ENCODE measurements around the gene GRID2IP. TPM values are rescaled to one million over a fixed set of nuclear protein-coding genes. Genes with fewer than 3 reads are reported as not detected.

GRID2IP gene
- total RNA-seq, 3 donors from 2014 or later: 0.41 to 1.0 (median 0.58) TPM

GRCh38 chr7:6542368-6542767, 8.9 kb downstream of the GRID2IP start:
- Histone ChIP-seq H3K9me3 (no peaks in the 10 kb centered on the region), H3K4me1 (ENCODE audit: low read depth) (no peaks in the 10 kb centered on the region), H3K36me3 (ENCODE audit: low read depth) (no peaks in the 10 kb centered on the region), H3K4me3 (no peak overlapping the region)
- ATAC-seq: no peak
- no peak for DNase-seq
- TF ChIP-seq CTCF (IDR thresholded peaks at IDR 0.05): no peak
- intact Hi-C loops (cut with DNase I, micrococcal nuclease): no loop called here

DNA sequence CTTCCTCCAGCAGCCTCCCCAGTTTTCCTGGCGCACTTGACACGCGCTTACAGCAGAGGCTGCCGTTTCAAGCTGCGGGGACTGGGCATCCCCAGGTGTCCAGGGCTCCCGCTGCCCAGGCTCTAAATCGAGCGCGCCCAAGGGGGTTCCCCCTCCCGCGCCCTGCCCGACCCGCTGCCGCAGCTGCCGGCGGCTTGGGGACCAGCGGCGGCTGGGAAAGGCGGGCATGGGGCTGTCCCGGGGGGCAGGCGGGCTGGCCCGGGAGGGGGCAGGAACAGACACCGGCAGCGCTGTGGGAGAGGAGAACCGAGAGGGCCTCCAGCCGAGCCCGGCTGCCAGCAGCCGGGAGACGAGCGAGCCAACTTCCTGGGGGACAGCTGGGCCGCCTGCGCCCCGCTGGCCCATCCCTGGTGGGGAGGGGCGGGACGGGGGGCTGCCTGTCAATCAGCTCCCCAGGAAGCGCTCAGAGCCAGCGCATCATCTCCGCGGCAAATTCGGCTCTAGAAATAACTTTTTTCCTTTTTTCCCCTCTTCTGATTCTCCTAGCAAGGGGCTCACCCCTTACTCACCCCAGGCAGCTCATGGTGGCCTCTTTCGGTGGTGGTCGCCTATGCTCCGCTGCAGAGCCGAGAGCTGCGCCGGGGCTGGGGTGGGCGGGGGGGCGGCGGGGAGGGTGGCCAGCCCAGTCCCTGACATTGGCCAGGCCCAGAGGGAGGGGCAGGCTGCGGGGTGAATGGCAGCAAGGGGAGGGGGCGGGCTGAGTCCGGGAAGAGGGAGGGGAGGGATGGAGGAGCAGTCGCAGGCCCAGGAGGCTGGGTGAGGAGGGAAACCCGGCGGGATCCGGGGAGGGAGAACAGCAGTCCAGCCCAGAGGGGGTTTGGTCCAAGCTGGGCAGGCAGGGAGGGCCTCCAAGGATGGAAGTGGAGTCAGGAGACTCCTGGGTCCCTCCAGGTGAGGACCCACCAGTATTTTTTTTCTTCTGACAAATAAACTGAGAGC, 14.7 kb downstream of the GRID2IP start:
- intact Hi-C loops (cut with DNase I, micrococcal nuclease): no loop called here
- Histone ChIP-seq H3K4me3 (no peak overlapping the region), H3K36me3 (ENCODE audit: low read depth) (no peaks in the 10 kb centered on the region), H3K4me1 (ENCODE audit: low read depth) (no peaks in the 10 kb centered on the region), H3K9me3 (no peaks in the 10 kb centered on the region)
- DNase-seq (no peak), ATAC-seq (no peak)
- no peak for TF ChIP-seq CTCF (IDR thresholded peaks at IDR 0.05)

DNA sequence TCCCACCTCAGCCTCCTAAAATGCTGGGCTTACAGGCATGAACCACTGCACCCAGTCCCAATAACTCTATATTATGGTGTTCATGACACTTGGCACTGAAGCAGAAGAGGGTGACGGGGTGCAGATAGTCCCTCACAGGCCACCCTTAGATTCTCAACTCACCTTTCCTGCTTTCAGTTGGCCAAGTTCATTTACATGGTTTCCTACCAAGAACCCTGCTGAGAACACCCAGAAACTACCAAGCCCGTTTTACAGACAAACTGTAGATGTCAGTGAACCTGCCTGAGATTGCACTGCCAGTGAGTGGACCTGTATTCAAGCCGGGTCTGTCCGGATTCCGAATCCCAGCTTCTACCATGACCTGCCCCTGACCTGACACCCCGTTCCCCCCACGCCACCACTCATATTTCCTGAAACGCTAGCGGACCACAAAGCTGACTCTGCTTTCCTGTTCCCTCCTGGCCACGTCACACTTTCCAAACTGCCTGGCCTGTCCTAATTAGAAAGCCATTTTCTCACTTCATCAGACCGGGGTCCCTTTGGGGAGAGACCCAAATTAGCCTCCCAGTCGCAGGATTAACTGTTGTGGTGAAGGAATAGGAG, 17.3 kb downstream of the GRID2IP start:
- H3K36me3 ChIP-seq (ENCODE audit: low read depth): no peaks in the 10 kb centered on the region
- no peak overlapping the region for H3K4me3 ChIP-seq
- intact Hi-C loops (cut with DNase I, micrococcal nuclease): no loop called here
- H3K9me3 ChIP-seq: no peaks in the 10 kb centered on the region
- DNase-seq (peak in 1 of 3 donors; percentile 19), ATAC-seq (no peak)
- peaks cover 4% of the 10 kb centered on the region for H3K4me1 ChIP-seq (ENCODE audit: low read depth)
- no peak for TF ChIP-seq CTCF (IDR thresholded peaks at IDR 0.05)

GRCh38 chr7:6532516-6532915, 18.7 kb downstream of the GRID2IP start:
- Histone ChIP-seq H3K36me3 (ENCODE audit: low read depth) (no peaks in the 10 kb centered on the region), H3K4me1 (ENCODE audit: low read depth) (peaks cover 4% of the 10 kb centered on the region), H3K4me3 (no peak overlapping the region), H3K9me3 (no peaks in the 10 kb centered on the region)
- intact Hi-C loops (cut with DNase I, micrococcal nuclease): no loop called here
- DNase-seq: no peak
- no peak for TF ChIP-seq CTCF (IDR thresholded peaks at IDR 0.05)
- no peak for ATAC-seq

DNA sequence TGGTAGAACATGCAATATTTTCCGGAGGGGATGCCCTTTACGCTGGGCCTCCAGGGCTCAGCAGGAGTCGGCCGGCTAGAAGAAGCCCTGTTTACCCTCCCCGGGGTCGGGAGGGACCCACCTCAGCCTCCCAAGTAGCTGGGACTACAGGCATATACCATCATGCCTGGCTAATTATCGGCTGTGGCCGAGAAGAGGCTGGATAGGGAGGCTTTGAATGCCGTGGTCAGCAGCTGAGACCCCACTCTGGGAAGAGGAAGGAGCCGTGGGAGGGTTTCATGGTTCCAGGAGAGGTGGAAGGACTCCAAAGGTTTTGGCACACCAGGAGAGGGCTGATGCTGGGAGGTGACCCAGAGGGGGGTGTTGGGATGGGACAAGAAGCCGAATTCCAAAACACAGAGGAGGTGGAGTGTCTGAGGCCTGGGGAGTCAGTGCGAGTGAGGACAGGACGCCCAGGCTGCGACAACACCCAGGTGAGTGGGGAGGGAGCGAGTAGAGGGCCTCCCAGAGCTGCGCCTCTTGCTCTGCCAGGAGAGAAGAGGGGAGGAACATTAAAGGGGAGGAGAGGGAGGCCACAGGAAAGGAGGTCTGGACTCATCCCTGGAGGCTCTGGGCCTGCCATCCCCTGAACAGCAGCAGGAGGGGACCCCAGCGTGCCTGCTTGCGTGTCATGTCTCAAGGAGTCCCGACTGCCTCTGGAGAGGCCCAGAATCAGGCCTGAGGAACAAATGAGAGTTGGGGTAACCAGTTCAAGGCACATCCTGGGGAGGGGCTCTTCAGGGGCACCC, 19.6 kb downstream of the GRID2IP start:
- ATAC-seq (no peak), DNase-seq (no peak)
- intact Hi-C loops (cut with DNase I, micrococcal nuclease): no loop called here
- H3K4me1 ChIP-seq (ENCODE audit: low read depth): peaks cover 9% of the 10 kb centered on the region
- H3K36me3 ChIP-seq (ENCODE audit: low read depth): no peaks in the 10 kb centered on the region
- no peaks in the 10 kb centered on the region for H3K9me3 ChIP-seq
- H3K4me3 ChIP-seq: no peak overlapping the region
- TF ChIP-seq CTCF (IDR thresholded peaks at IDR 0.05): no peak

Measured in mucosa of descending colon (tissue), 3 donors.